Natural killer cell (primary cell): ENCODE data around the gene GRAMD4. TPM values are rescaled to one million over a fixed set of nuclear protein-coding genes. Genes with fewer than 3 reads are reported as not detected.

Experiments used
- ATAC-seq, 3 donors: fragments of 150-1000 bp in 2 of 3; fragments of 200-7000 bp in 1 of 3; cut with Tn5 transposase; 1 replicate in 1 of 3; 2 replicates in 2 of 3; pipeline ENCODE4 v1.10.0; 2021; ENCODE audit warnings: mild to moderate bottlenecking in 2 of 3, moderate library complexity in 2 of 3
- DNase-seq, 2 donors: peaks; one replicate each; pipeline versions ENCODE4 v3.0.0 to v3.0.0-alpha.2; 2013 to 2021; ENCODE audit warnings: mixed read lengths in 1 of 2
- H3K27ac ChIP-seq: one replicate; pipeline ENCODE4 v1.5.1; 2013; ENCODE audit warnings: mild to moderate bottlenecking, low read length
- H3K27me3 ChIP-seq: one replicate; pipeline ENCODE4 v1.6.1; 2013; ENCODE audit warnings: low read length; ENCODE audit not compliant: control insufficient read depth, insufficient read depth
- H3K36me3 ChIP-seq: one replicate; pipeline ENCODE4 v1.6.1; 2013; ENCODE audit warnings: low read length; ENCODE audit not compliant: control insufficient read depth, insufficient read depth
- H3K4me1 ChIP-seq: one replicate; pipeline ENCODE4 v1.6.1; 2013; ENCODE audit warnings: low read length; ENCODE audit not compliant: control insufficient read depth, insufficient read depth
- H3K4me3 ChIP-seq: one replicate; pipeline ENCODE4 v1.5.1; 2013; ENCODE audit warnings: low read length
- H3K9me3 ChIP-seq: one replicate; pipeline ENCODE4 v1.6.1; 2013; ENCODE audit warnings: low read length; ENCODE audit not compliant: control insufficient read depth, insufficient read depth
- H3K27ac Mint-ChIP-seq, 2 donors: one replicate each; pipeline ENCODE4 v1.8.0; 2022; ENCODE audit warnings: mild to moderate bottlenecking in 2 of 2, mixed read lengths in 2 of 2, moderate library complexity in 1 of 2
- H3K27me3 Mint-ChIP-seq, 2 donors: one replicate each; pipeline ENCODE4 v1.8.0; 2022; ENCODE audit warnings: low read depth in 2 of 2, mixed read lengths in 2 of 2
- H3K36me3 Mint-ChIP-seq: one replicate; pipeline ENCODE4 v1.8.0; 2022; ENCODE audit warnings: mixed read lengths
- H3K4me1 Mint-ChIP-seq, 2 donors: one replicate each; pipeline ENCODE4 v1.8.0; 2022; ENCODE audit warnings: mixed read lengths in 2 of 2
- H3K4me3 Mint-ChIP-seq: one replicate; pipeline ENCODE4 v1.8.0; 2022; ENCODE audit warnings: mild to moderate bottlenecking, moderate library complexity, mixed read lengths
- H3K9me3 Mint-ChIP-seq, 2 donors: one replicate each; pipeline ENCODE4 v1.8.0; 2022; ENCODE audit warnings: mixed read lengths in 2 of 2
- WGBS: methylation state at CpG from one replicate; pipeline ENCODE4 v1.1.7; 2013; ENCODE audit warnings: missing lambda C conversion rate; ENCODE audit not compliant: insufficient coverage; 5-methylcytosine and 5-hydroxymethylcytosine counted together
- intact Hi-C: fragments of 100-400 bp; cut with micrococcal nuclease; formaldehyde crosslinking; loops from one replicate; pipeline ENCODE4 v1.14.2; 2022
- total RNA-seq, 4 donors: library from RNA; stranded (reverse); fragments of 120-200 nt in 1 of 4; gene quantifications; one replicate each; pipeline versions ENCODE4 v1.2.3 to v1.2.4, GENCODE V29; 2013 to 2022
- TF ChIP-seq, protein P1 (sequence below): fragments of 200-600 bp; IDR thresholded peaks from one replicate; pipeline ENCODE4 v1.8.0; 2022; ENCODE audit warnings: antibody characterized with exemption

Gene GRAMD4
- total RNA-seq, 3 donors from 2014 or later (not counting 1 experiment from before 2014, with no cell fraction given) = 30.0 to 78.5 (median 41.6) TPM

DNA sequence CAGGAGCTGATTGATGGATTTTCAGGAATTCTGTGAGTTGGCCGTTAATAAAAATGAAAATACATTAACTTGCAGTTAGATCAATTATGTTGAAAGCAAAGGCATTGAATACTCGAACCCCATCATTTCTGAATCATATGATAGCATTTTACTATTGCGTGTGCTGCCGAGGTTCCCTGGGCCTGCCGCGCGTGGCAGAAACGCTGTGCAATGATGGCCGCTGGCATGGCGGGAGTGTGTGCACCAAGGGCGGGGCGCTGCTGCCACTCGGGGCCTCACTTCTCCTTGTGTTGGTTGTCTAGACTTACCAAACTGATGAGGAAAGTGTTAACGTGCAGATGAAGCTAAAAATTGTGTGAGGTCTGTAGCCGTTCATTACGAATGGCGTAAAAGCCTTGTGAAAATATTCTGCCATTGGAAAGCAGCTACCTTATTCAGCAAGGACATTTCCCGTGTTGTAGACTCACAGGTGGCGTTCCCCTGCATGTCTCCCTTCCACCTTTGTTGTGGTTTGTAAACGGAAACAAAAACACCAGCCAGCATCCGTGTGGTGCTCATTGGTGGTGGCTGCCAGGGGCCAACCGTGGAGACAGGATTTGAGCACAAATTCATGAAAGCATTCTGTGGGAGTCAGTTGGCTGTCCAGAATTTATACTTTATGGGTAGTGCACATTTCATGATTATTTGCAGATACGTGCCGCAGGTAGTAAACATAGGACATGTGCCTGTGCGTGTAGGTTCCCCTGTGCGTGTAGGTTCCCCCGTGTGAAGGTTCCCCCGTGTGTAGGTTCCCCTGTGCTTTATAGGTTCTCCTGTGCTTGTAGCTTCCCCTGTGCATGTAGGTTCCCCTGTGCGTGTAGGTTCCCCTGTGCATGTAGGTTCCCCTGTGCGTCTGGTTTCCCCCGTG lies 5.9 kb upstream of the GRAMD4 start:
- peak overlapping the region; percentile 91 for H3K4me3 Mint-ChIP-seq
- H3K27ac Mint-ChIP-seq = peak overlapping the region; percentile 81 to 88
- H3K9me3 ChIP-seq = no peaks in the 10 kb centered on the region
- intact Hi-C loops = no loop called here
- peaks cover 24 to 36% of the 10 kb centered on the region in 2 donors for H3K4me1 Mint-ChIP-seq
- H3K36me3 ChIP-seq = no peaks in the 10 kb centered on the region
- H3K27me3 Mint-ChIP-seq = no peaks in the 10 kb centered on the region
- ATAC-seq = peak; percentile 55 to 63 (median 56)
- H3K36me3 Mint-ChIP-seq = no peaks in the 10 kb centered on the region
- no peaks in the 10 kb centered on the region for H3K27me3 ChIP-seq
- peaks cover 49% of the 10 kb centered on the region for H3K4me1 ChIP-seq
- peak in 1 of 2 donors; percentile 91 for DNase-seq
- H3K4me3 ChIP-seq = peak overlapping the region; percentile 37
- H3K9me3 Mint-ChIP-seq = no peaks in the 10 kb centered on the region
- TF ChIP-seq, protein P1, sequence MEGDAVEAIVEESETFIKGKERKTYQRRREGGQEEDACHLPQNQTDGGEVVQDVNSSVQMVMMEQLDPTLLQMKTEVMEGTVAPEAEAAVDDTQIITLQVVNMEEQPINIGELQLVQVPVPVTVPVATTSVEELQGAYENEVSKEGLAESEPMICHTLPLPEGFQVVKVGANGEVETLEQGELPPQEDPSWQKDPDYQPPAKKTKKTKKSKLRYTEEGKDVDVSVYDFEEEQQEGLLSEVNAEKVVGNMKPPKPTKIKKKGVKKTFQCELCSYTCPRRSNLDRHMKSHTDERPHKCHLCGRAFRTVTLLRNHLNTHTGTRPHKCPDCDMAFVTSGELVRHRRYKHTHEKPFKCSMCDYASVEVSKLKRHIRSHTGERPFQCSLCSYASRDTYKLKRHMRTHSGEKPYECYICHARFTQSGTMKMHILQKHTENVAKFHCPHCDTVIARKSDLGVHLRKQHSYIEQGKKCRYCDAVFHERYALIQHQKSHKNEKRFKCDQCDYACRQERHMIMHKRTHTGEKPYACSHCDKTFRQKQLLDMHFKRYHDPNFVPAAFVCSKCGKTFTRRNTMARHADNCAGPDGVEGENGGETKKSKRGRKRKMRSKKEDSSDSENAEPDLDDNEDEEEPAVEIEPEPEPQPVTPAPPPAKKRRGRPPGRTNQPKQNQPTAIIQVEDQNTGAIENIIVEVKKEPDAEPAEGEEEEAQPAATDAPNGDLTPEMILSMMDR = no peak
- WGBS = 17% methylated on average over 31 of the region's 31 CpGs
- peak overlapping the region; percentile 61 for H3K27ac ChIP-seq

DNA sequence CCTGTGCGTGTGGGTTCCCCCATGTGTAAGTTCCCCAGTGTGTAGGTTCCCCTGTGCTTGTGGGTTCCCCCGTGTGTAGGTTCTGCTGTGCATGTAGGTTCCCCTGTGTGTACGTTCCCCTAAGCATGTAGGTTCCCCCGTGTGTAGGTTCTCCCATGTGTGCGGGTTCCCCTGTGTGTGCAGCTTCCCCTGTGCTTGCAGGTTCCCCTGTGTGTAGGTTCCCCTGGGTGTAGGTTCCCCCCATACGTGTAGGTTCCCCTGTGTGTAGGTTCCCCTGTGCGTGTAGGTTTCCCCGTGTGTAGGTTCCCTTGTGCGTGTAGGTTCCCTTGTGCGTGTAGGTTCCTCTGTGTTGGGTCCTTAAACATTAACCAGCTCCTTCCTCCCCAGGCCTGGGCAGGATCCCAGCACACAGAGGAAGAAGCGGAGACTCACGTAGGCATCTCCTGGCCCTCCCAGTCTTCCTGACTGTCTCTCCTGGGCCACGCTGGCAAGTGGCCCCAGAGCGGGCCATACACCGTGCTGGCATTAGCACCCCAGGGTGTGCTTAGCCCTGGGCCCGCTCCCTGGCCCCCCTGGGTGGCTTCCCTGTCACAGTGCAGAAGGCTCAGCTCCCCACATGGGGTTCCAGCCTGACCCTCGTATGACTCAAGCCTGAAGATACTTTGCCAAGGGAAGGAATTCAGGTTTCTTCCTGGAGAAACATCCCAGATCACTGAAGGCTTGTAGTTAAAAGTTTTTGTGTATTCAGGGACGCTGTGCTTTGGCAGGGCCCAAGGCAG lies 2.8 kb upstream of the GRAMD4 start:
- no peak overlapping the region for H3K4me3 Mint-ChIP-seq
- H3K27me3 ChIP-seq = no peaks in the 10 kb centered on the region
- no peaks in the 10 kb centered on the region for H3K27me3 Mint-ChIP-seq
- no peaks in the 10 kb centered on the region for H3K36me3 Mint-ChIP-seq
- H3K4me1 ChIP-seq = peaks cover 42% of the 10 kb centered on the region
- no peaks in the 10 kb centered on the region for H3K9me3 ChIP-seq
- TF ChIP-seq, protein P1 = no peak
- H3K4me3 ChIP-seq = no peak overlapping the region
- 86% methylated on average over 18 of the region's 18 CpGs for WGBS
- intact Hi-C loops = no loop called here
- ATAC-seq (no peak), DNase-seq (no peak)
- no peaks in the 10 kb centered on the region for H3K9me3 Mint-ChIP-seq
- H3K4me1 Mint-ChIP-seq = peaks cover 20 to 35% of the 10 kb centered on the region in 2 donors
- no peaks in the 10 kb centered on the region for H3K36me3 ChIP-seq
- no peak overlapping the region for H3K27ac Mint-ChIP-seq
- H3K27ac ChIP-seq = no peak overlapping the region

DNA sequence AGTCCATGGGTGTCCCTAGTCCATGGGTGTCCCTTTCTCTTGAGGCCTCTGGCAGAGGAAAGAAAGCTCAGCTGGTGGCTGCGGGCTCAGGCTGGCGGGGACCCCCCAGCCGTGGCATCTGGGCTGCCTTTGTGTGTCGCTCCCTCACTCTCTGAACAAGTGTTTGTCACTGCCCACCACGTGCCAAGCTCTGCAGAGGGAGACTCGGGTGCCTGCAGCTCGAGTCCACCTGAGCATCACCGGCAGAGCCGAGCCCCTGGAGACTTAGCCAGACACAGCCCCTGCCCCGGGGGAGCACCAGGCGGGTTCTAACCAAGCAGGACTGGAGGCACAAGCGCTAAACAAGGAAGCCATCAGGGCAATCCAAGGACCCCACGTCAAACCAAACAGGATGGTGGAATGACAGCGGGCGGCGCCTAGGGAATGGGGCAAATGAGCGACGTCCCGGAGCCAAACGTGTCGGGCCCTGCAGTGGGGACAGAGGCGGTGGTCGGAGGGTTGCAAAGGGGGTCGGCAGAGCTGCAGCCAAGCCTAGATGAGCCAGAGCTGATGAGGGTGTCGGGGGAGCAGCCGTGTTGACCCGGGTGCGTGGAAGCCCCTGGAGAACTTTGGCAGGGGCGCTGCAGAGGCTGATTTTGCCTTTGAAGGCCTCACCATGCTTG lies 2.1 kb upstream of the GRAMD4 start:
- H3K4me3 ChIP-seq = no peak overlapping the region
- TF ChIP-seq, protein P1 = no peak
- intact Hi-C loops = no loop called here
- peak overlapping the region in 1 of 2 donors; percentile 18 for H3K27ac Mint-ChIP-seq
- peaks cover 37% of the 10 kb centered on the region for H3K4me1 ChIP-seq
- no peaks in the 10 kb centered on the region for H3K27me3 Mint-ChIP-seq
- H3K4me3 Mint-ChIP-seq = no peak overlapping the region
- H3K4me1 Mint-ChIP-seq = peaks cover 12 to 29% of the 10 kb centered on the region in 2 donors
- H3K36me3 ChIP-seq = no peaks in the 10 kb centered on the region
- H3K9me3 ChIP-seq = no peaks in the 10 kb centered on the region
- H3K36me3 Mint-ChIP-seq = no peaks in the 10 kb centered on the region
- no peak for DNase-seq
- no peaks in the 10 kb centered on the region for H3K27me3 ChIP-seq
- ATAC-seq = no peak
- no peak overlapping the region for H3K27ac ChIP-seq
- 87% methylated on average over 29 of the region's 29 CpGs for WGBS
- H3K9me3 Mint-ChIP-seq = no peaks in the 10 kb centered on the region
